Cardiac muscle cell (in vitro differentiated cells and primary cell): ENCODE results near the gene MRTFA. TPM values are rescaled to one million over a fixed set of nuclear protein-coding genes. Genes with fewer than 3 reads are reported as not detected.

ENCODE experiments used
- DNase-seq, 2 donors: peaks; one replicate each; pipeline versions ENCODE4 v3.0.0 to v3.0.0-alpha.2; 2010 to 2017; ENCODE audit warnings: low read depth in 1 of 2, low spot score in 1 of 2
- H3K27ac ChIP-seq: fragments of 200-600 bp; sonication (generic); 2 replicates; pipeline ENCODE4 v1.5.1; 2016
- H3K27me3 ChIP-seq: fragments of 200-600 bp; sonication (generic); 2 replicates; pipeline ENCODE4 v1.6.0; 2016; ENCODE audit warnings: control low read depth
- H3K36me3 ChIP-seq: fragments of 200-600 bp; sonication (generic); 2 replicates; pipeline ENCODE4 v1.5.1; 2016; ENCODE audit warnings: control low read depth
- H3K4me1 ChIP-seq: fragments of 200-600 bp; sonication (generic); 2 replicates; pipeline ENCODE4 v1.8.1; 2017; ENCODE audit warnings: low read depth, mild to moderate bottlenecking, mixed run types
- H3K4me3 ChIP-seq: fragments of 200-600 bp; sonication (generic); 2 replicates; pipeline ENCODE4 v1.5.1; 2016; ENCODE audit warnings: mild to moderate bottlenecking
- H3K9me3 ChIP-seq: fragments of 200-600 bp; sonication (generic); 2 replicates; pipeline ENCODE4 v1.5.1; 2017; ENCODE audit warnings: low read depth, mild to moderate bottlenecking, control low read depth
- CTCF ChIP-seq: IDR thresholded peaks from 2 replicates; pipeline ENCODE4 v1.5.1; 2012; ENCODE audit warnings: low read depth, mild to moderate bottlenecking, low read length
- polyA plus RNA-seq: library from polyadenylated mRNA; unstranded; fragments of >200 nt; fragmentation: Nextera tagmentation; extraction: Ambion mirVana; gene quantifications from 2 replicates; pipeline ENCODE4 v1.2.1, GENCODE V29; 2016
- total RNA-seq: library from RNA; depleted of rRNA; stranded (reverse); fragments of >200 nt; gene quantifications from 2 replicates; pipeline ENCODE4 v1.2.3, GENCODE V29; 2016

Gene MRTFA
- total and polyA plus RNA-seq, 2 experiments from 2014 or later, result 32.6 to 116 TPM

- H3K4me3 ChIP-seq, result no peak overlapping the region
- no peaks in the 10 kb centered on the region for H3K9me3 ChIP-seq
- TF ChIP-seq CTCF, result no peak
- no peaks in the 10 kb centered on the region for H3K27me3 ChIP-seq
- no peak overlapping the region for H3K27ac ChIP-seq
- H3K36me3 ChIP-seq, result no peaks in the 10 kb centered on the region
- DNase-seq, result no peak
- H3K4me1 ChIP-seq, result peaks cover 7% of the 10 kb centered on the region
Observed at GRCh38 chr22:40651057-40651456, 14.5 kb upstream of the MRTFA start.

GRCh38 chr22:40648386-40648785 is 11.9 kb upstream of the MRTFA start:
- no peaks in the 10 kb centered on the region for H3K9me3 ChIP-seq
- no peaks in the 10 kb centered on the region for H3K36me3 ChIP-seq
- DNase-seq, result no peak
- H3K27ac ChIP-seq, result no peak overlapping the region
- H3K4me3 ChIP-seq, result no peak overlapping the region
- peaks cover 11% of the 10 kb centered on the region for H3K4me1 ChIP-seq
- TF ChIP-seq CTCF, result no peak
- no peaks in the 10 kb centered on the region for H3K27me3 ChIP-seq

- no peak overlapping the region for H3K4me3 ChIP-seq
- H3K9me3 ChIP-seq, result no peaks in the 10 kb centered on the region
- peaks cover 11% of the 10 kb centered on the region for H3K4me1 ChIP-seq
- H3K27ac ChIP-seq, result no peak overlapping the region
- TF ChIP-seq CTCF, result no peak
- no peaks in the 10 kb centered on the region for H3K36me3 ChIP-seq
- no peak for DNase-seq
- H3K27me3 ChIP-seq, result no peaks in the 10 kb centered on the region
Observed at GRCh38 chr22:40645579-40646197, 9.2 kb upstream of the MRTFA start.

- no peak overlapping the region for H3K27ac ChIP-seq
- H3K9me3 ChIP-seq, result no peaks in the 10 kb centered on the region
- H3K27me3 ChIP-seq, result no peaks in the 10 kb centered on the region
- DNase-seq, result no peak
- TF ChIP-seq CTCF, result no peak
- H3K4me3 ChIP-seq, result no peak overlapping the region
- no peaks in the 10 kb centered on the region for H3K36me3 ChIP-seq
- H3K4me1 ChIP-seq, result peaks cover 11% of the 10 kb centered on the region
Observed at GRCh38 chr22:40642316-40642715, 5.8 kb upstream of the MRTFA start.

GRCh38 chr22:40641269-40641668 is 4.8 kb upstream of the MRTFA start:
- TF ChIP-seq CTCF, result no peak
- H3K4me1 ChIP-seq, result peaks cover 11% of the 10 kb centered on the region
- H3K27ac ChIP-seq, result no peak overlapping the region
- no peaks in the 10 kb centered on the region for H3K36me3 ChIP-seq
- no peaks in the 10 kb centered on the region for H3K9me3 ChIP-seq
- H3K4me3 ChIP-seq, result no peak overlapping the region
- no peak for DNase-seq
- H3K27me3 ChIP-seq, result no peaks in the 10 kb centered on the region
